Body of pancreas (tissue), 4 donors: Measurements from ENCODE around the gene CDHR1. TPM values are rescaled to one million over a fixed set of nuclear protein-coding genes. Genes with fewer than 3 reads are reported as not detected.

Experiments
- ATAC-seq: fragments of 150-250 bp; one replicate; pipeline ENCODE4 v1.9.1; 2016
- DNase-seq, 4 donors: peaks; one replicate each; pipeline ENCODE4 v3.0.0-alpha.2; 2019
- H3K27ac ChIP-seq, 4 donors: fragments of 200-600 bp; sonication (generic); 1 replicate in 3 of 4; 2 replicates in 1 of 4; pipeline versions ENCODE4 v1.5.1 to v1.6.1; 2016 to 2019; ENCODE audit warnings: mild to moderate bottlenecking in 1 of 4, mixed read lengths in 1 of 4, moderate library complexity in 1 of 4
- H3K27me3 ChIP-seq, 2 donors: fragments of 200-600 bp; sonication (generic); one replicate each; pipeline ENCODE4 v1.6.0; 2016; ENCODE audit warnings: mild to moderate bottlenecking in 1 of 2
- H3K36me3 ChIP-seq, 2 donors: fragments of 200-600 bp; sonication (generic); replicated peaks in 1 of 2; 2 replicates each; pipeline ENCODE4 v1.5.1; 2016; ENCODE audit warnings: low read depth in 2 of 2; ENCODE audit not compliant: insufficient read depth in 1 of 2
- H3K4me1 ChIP-seq: fragments of 200-600 bp; sonication (generic); one replicate; pipeline ENCODE4 v1.6.0; 2016
- H3K4me3 ChIP-seq, 2 donors: fragments of 200-600 bp; sonication (generic); 1 replicate in 1 of 2; 2 replicates in 1 of 2; pipeline ENCODE4 v1.5.1; 2016 to 2019
- H3K9me3 ChIP-seq, 3 donors: fragments of 200-600 bp; sonication (generic); 1 replicate in 2 of 3; 2 replicates in 1 of 3; pipeline ENCODE4 v1.5.1; 2016
- CTCF ChIP-seq, 7 experiments: fragments of 450-650 bp in 4 of 7; fragments of 200-600 bp in 3 of 7; sonication (generic) in 3 of 7; IDR thresholded peaks; one replicate each; pipeline ENCODE4 v1.5.1; 2016 to 2019; ENCODE audit warnings: antibody characterized with exemption in 7 of 7
- POLR2A ChIP-seq, 3 donors: fragments of 450-650 bp; IDR thresholded peaks; one replicate each; pipeline ENCODE4 v1.6.1; 2016; ENCODE audit warnings: antibody characterized with exemption in 3 of 3, mild to moderate bottlenecking in 2 of 3
- WGBS, 2 donors: methylation state at CpG; one replicate each; pipeline ENCODE4 v1.1.5; 2017; 5-methylcytosine and 5-hydroxymethylcytosine counted together
- intact Hi-C: fragments of 100-400 bp; cut with DNase I; formaldehyde crosslinking; loops from one replicate; pipeline ENCODE4 v1.15.1; 2023
- total RNA-seq, 2 donors: library from RNA; depleted of rRNA; stranded (reverse); fragments of >200 nt; gene quantifications; one replicate each; pipeline ENCODE4 v1.1.0, GENCODE V29; 2016

Gene CDHR1
- total RNA-seq, 2 donors from 2014 or later = 0.26 TPM; not detected in 1

- TF ChIP-seq POLR2A (IDR thresholded peaks at IDR 0.05) = no peak
- intact Hi-C loops = no loop called here
- Histone ChIP-seq H3K27me3 (peaks cover 0 to 22% of the 10 kb centered on the region in 2 donors), H3K9me3 (no peaks in the 10 kb centered on the region), H3K4me1 (peaks cover 14% of the 10 kb centered on the region), H3K36me3 (no peaks in the 10 kb centered on the region), H3K27ac (no peak overlapping the region), H3K4me3 (no peak overlapping the region)
- 36 to 53% methylated on average over 5 of the region's 5 CpGs for WGBS, 2 donors
- DNase-seq = no peak
- ATAC-seq = no peak
Observed at GRCh38 chr10:84196941-84197340, 2.6 kb downstream of the CDHR1 start.

- Histone ChIP-seq H3K4me3 (no peak overlapping the region), H3K27me3 (peaks cover 0 to 22% of the 10 kb centered on the region in 2 donors), H3K9me3 (no peaks in the 10 kb centered on the region), H3K4me1 (peaks cover 14% of the 10 kb centered on the region), H3K36me3 (no peaks in the 10 kb centered on the region), H3K27ac (no peak overlapping the region)
- DNase-seq (no peak), ATAC-seq (no peak)
- intact Hi-C loops = no loop called here
- 43 to 53% methylated on average over 3 to 5 of the region's 5 CpGs for WGBS, 2 donors
- TF ChIP-seq POLR2A (IDR thresholded peaks at IDR 0.05) (no peak), CTCF (IDR thresholded peaks at IDR 0.05) (no peak)
Observed at GRCh38 chr10:84197643-84198042, 3.3 kb downstream of the CDHR1 start.

- Histone ChIP-seq H3K9me3 (no peaks in the 10 kb centered on the region), H3K27me3 (peaks cover 0 to 22% of the 10 kb centered on the region in 2 donors), H3K27ac (no peak overlapping the region), H3K36me3 (no peaks in the 10 kb centered on the region), H3K4me1 (peaks cover 14% of the 10 kb centered on the region), H3K4me3 (no peak overlapping the region)
- WGBS, 2 donors = 65 to 70% methylated on average over 7 of the region's 7 CpGs
- DNase-seq (no peak), ATAC-seq (no peak)
- no peak for TF ChIP-seq POLR2A (IDR thresholded peaks at IDR 0.05)
- no peak for TF ChIP-seq CTCF (IDR thresholded peaks at IDR 0.05)
- intact Hi-C loops = no loop called here
Observed at GRCh38 chr10:84198206-84198915, 4.0 kb downstream of the CDHR1 start.

- H3K4me1 ChIP-seq = no peaks in the 10 kb centered on the region
- H3K9me3 ChIP-seq = no peaks in the 10 kb centered on the region
- no peak overlapping the region for H3K4me3 ChIP-seq
- intact Hi-C loops = no loop called here
- H3K36me3 ChIP-seq = no peaks in the 10 kb centered on the region
- ATAC-seq = no peak
- no peak for DNase-seq
- 34 to 52% methylated on average over 8 to 11 of the region's 11 CpGs for WGBS, 2 donors
- H3K27me3 ChIP-seq = peaks cover 0 to 6% of the 10 kb centered on the region in 2 donors
- H3K27ac ChIP-seq = no peak overlapping the region
- no peak for TF ChIP-seq CTCF (IDR thresholded peaks at IDR 0.05)
- TF ChIP-seq POLR2A (IDR thresholded peaks at IDR 0.05) = no peak
Observed at GRCh38 chr10:84200537-84201243, 6.4 kb downstream of the CDHR1 start.

- no peak overlapping the region for H3K27ac ChIP-seq
- DNase-seq (no peak), ATAC-seq (no peak)
- H3K36me3 ChIP-seq = no peaks in the 10 kb centered on the region
- TF ChIP-seq CTCF (IDR thresholded peaks at IDR 0.05) (no peak), POLR2A (IDR thresholded peaks at IDR 0.05) (no peak)
- H3K4me3 ChIP-seq = no peak overlapping the region
- H3K27me3 ChIP-seq = peaks cover 0 to 1% of the 10 kb centered on the region in 2 donors
- intact Hi-C loops = no loop called here
- 39 to 43% methylated on average over 6 of the region's 6 CpGs for WGBS, 2 donors
- H3K4me1 ChIP-seq = no peaks in the 10 kb centered on the region
- no peaks in the 10 kb centered on the region for H3K9me3 ChIP-seq
Observed at GRCh38 chr10:84201244-84201606, 6.9 kb downstream of the CDHR1 start.
